ENCODE data around the gene C12orf56. TPM values are rescaled to one million over a fixed set of nuclear protein-coding genes. Genes with fewer than 3 reads are reported as not detected.
"Not testable (repeated sequence)": the region's sequence is repeated elsewhere in the genome, so short reads cannot be mapped to it uniquely, and the experiment has no call there.

The C12orf56 gene
- total and polyA plus RNA-seq, 9 of the 15 experiments (the other 6 are each of a cell fraction or from before 2014, with no cell fraction given): 0.40 to 4.8 (median 1.2) TPM

- Histone ChIP-seq H3K4me1 (replicated peaks in 1 of 2; ENCODE audit: control insufficient read depth in 2 of 2, insufficient read depth in 2 of 2, low read length in 2 of 2) (peaks cover 8 to 11% of the 10 kb centered on the region in 2 experiments; a peak in 3 of 5 replicates), H2AFZ (ENCODE audit: low read depth, low read length) (0 out of 2 replicates have a peak overlapping the region, but pooled peaks have one; percentile 48), H3K79me2 (ENCODE audit: control insufficient read depth, insufficient read depth, low read length) (peaks cover 26% of the 10 kb centered on the region)
- H3K4me3 ChIP-seq; H3K27me3 ChIP-seq (ENCODE audit: control insufficient read depth in 2 of 2, insufficient read depth in 2 of 2, low read length in 2 of 2); DNase-seq (ENCODE audit: extremely low read depth in 1 of 4, low spot score in 3 of 4); H3K9me3 ChIP-seq (replicated peaks; ENCODE audit: control insufficient read depth, insufficient read depth, low read depth, low read length); H3K36me3 ChIP-seq (ENCODE audit: control insufficient read depth, insufficient read depth, low read length); intact Hi-C loops (cut with micrococcal nuclease); H3K9me1 ChIP-seq (ENCODE audit: control insufficient read depth, insufficient read depth, low read length); H3K4me2 ChIP-seq (ENCODE audit: insufficient read depth, low read length); H4K20me1 ChIP-seq (replicated peaks; ENCODE audit: control insufficient read depth, insufficient read depth, low read length); in situ Hi-C loops (cut with MboI); BruUV-seq (replicated peaks); FAIRE-seq; CTCF ChIA-PET (ENCODE audit: low intra/inter-chr PET ratio); H3K27ac ChIP-seq (ENCODE audit: extremely low read depth, low read depth, low read length); ATAC-seq; H3K9ac ChIP-seq (ENCODE audit: insufficient read depth in 1 of 2, low read depth in 2 of 2, low read length in 2 of 2): not testable (repeated sequence)
- WGBS (ENCODE audit: insufficient coverage, low coverage, missing lambda C conversion rate): 87% methylated on average over 3 of the region's 7 CpGs
- POLR2A ChIA-PET: interaction anchor here (1.2 to 2.0 kb wide), 2 partner anchors 10 to 11 kb away, joined by 3 to 6 read pairs; no protein-coding TSS in a partner anchor
- TF ChIP-seq ZNF512 (tag; IDR thresholded peaks at IDR 0.05): peak; percentile 95
Observed at GRCh38 chr12:64217643-64218042, 172.9 kb downstream of the C12orf56 start.

GRCh38 chr12:64216239-64216638 is 174.3 kb downstream of the C12orf56 start:
- FAIRE-seq (no peak), DNase-seq (ENCODE audit: extremely low read depth in 1 of 4, low spot score in 3 of 4) (no peak), ATAC-seq (no peak)
- peaks cover 5% of the 10 kb centered on the region; the same call in 2 of the 3 replicates for H3K36me3 ChIP-seq (ENCODE audit: control insufficient read depth, insufficient read depth, low read length)
- no peak overlapping the region for H2AFZ ChIP-seq (ENCODE audit: low read depth, low read length)
- BruUV-seq (replicated peaks): no TSS peak
- H3K27me3 ChIP-seq (ENCODE audit: control insufficient read depth in 2 of 2, insufficient read depth in 2 of 2, low read length in 2 of 2): no peaks in the 10 kb centered on the region
- no peaks in the 10 kb centered on the region for H3K9me3 ChIP-seq (replicated peaks; ENCODE audit: control insufficient read depth, insufficient read depth, low read depth, low read length)
- intact Hi-C loops (cut with micrococcal nuclease) (no loop called here), in situ Hi-C loops (cut with MboI) (no loop called here)
- peaks cover 0 to 11% of the 10 kb centered on the region in 2 experiments; a peak in 1 of 5 replicates for H3K4me1 ChIP-seq (replicated peaks in 1 of 2; ENCODE audit: control insufficient read depth in 2 of 2, insufficient read depth in 2 of 2, low read length in 2 of 2)
- ChIA-PET POLR2A (no interaction called here), CTCF (ENCODE audit: low intra/inter-chr PET ratio) (no interaction called here)
- H3K27ac ChIP-seq (ENCODE audit: extremely low read depth, low read depth, low read length): no peak overlapping the region; the same call in 2 of the 3 replicates
- H4K20me1 ChIP-seq (replicated peaks; ENCODE audit: control insufficient read depth, insufficient read depth, low read length): no peaks in the 10 kb centered on the region
- H3K9ac ChIP-seq (ENCODE audit: insufficient read depth in 1 of 2, low read depth in 2 of 2, low read length in 2 of 2): no peak overlapping the region
- H3K79me2 ChIP-seq (ENCODE audit: control insufficient read depth, insufficient read depth, low read length): peaks cover 21% of the 10 kb centered on the region
- no peak overlapping the region for H3K4me3 ChIP-seq
- no peaks in the 10 kb centered on the region for H3K9me1 ChIP-seq (ENCODE audit: control insufficient read depth, insufficient read depth, low read length)
- no peak overlapping the region for H3K4me2 ChIP-seq (ENCODE audit: insufficient read depth, low read length)
- TF ChIP-seq ZNF316 (IDR thresholded peaks at IDR 0.05) (peak; percentile 86), TRIM28 (IDR thresholded peaks at IDR 0.05) (no peak), MAFG (tag; conservative IDR thresholded peaks at IDR 0.05) (peak; percentile 49), TAF7 (tag; IDR thresholded peaks at IDR 0.05) (no peak), C11orf30 (IDR thresholded peaks at IDR 0.05; ENCODE audit: low read depth) (peak; percentile 71)

Small RNA genes within 50 kb of the gene (small RNA-seq; reads per million reads assigned to genes)
- 0.15 reads per million for gene RF01210
- gene RNU5A-7P: not detected

Other genes starting within 250 kb of the C12orf56 start
- gene KICS2, start 168.5 kb downstream of the C12orf56 start, total RNA-seq (2014; rRNA removed): 5.6 and 7.1 TPM in 2 replicates
- gene KICS2, start 168.5 kb downstream of the C12orf56 start, total RNA-seq (2014; rRNA removed; fragmentation: Illumina TruSeq; extraction: Trizol): 4.7 and 5.5 TPM in 2 replicates
- 4.7 and 5.4 TPM in 2 replicates for gene KICS2, start 168.5 kb downstream of the C12orf56 start, total RNA-seq (2015; rRNA removed; fragmentation: Illumina TruSeq; extraction: Trizol)
- gene KICS2, start 168.5 kb downstream of the C12orf56 start, total RNA-seq (2021): 5.8 and 6.7 TPM in 2 replicates
- gene KICS2, start 168.5 kb downstream of the C12orf56 start, polyA plus RNA-seq (2011; rRNA removed): 6.4 and 7.2 TPM in 2 replicates
- 6.1 and 6.4 TPM in 2 replicates for gene KICS2, start 168.5 kb downstream of the C12orf56 start, polyA plus RNA-seq (2014; fragmentation: Illumina TruSeq; extraction: Trizol)
- 1 to 10 TPM; 2.3 to 3.0 TPM for gene KICS2, start 168.5 kb downstream of the C12orf56 start, polyA plus RNA-seq (2014; fragmentation: Nextera tagmentation; extraction: Ambion mirVana)
- 4.9 and 11.4 TPM in 2 replicates for gene KICS2, start 168.5 kb downstream of the C12orf56 start, polyA plus RNA-seq (2014; rRNA removed)
- 74.7 and 81.5 TPM in 2 replicates for gene XPOT, start 13.6 kb upstream of the C12orf56 start, total RNA-seq (2014; rRNA removed)
- gene XPOT, start 13.6 kb upstream of the C12orf56 start, total RNA-seq (2014; rRNA removed; fragmentation: Illumina TruSeq; extraction: Trizol): 123 and 136 TPM in 2 replicates
- gene XPOT, start 13.6 kb upstream of the C12orf56 start, total RNA-seq (2015; rRNA removed; fragmentation: Illumina TruSeq; extraction: Trizol): 89.5 and 102 TPM in 2 replicates
- 141 and 144 TPM in 2 replicates for gene XPOT, start 13.6 kb upstream of the C12orf56 start, total RNA-seq (2021)
- gene XPOT, start 13.6 kb upstream of the C12orf56 start, polyA plus RNA-seq (2011; rRNA removed): 192 TPM in 2 replicates
- gene XPOT, start 13.6 kb upstream of the C12orf56 start, polyA plus RNA-seq (2014; fragmentation: Illumina TruSeq; extraction: Trizol): 120 and 159 TPM in 2 replicates
- gene XPOT, start 13.6 kb upstream of the C12orf56 start, polyA plus RNA-seq (2014; fragmentation: Nextera tagmentation; extraction: Ambion mirVana): 10 to 100 TPM; 26.2 to 35.8 TPM
- gene XPOT, start 13.6 kb upstream of the C12orf56 start, polyA plus RNA-seq (2014; rRNA removed): 90.8 and 91.8 TPM in 2 replicates
- 19.5 and 23.9 TPM in 2 replicates for gene TBK1, start 61.4 kb upstream of the C12orf56 start, total RNA-seq (2014; rRNA removed)
- 40.1 and 43.9 TPM in 2 replicates for gene TBK1, start 61.4 kb upstream of the C12orf56 start, total RNA-seq (2014; rRNA removed; fragmentation: Illumina TruSeq; extraction: Trizol)
- gene TBK1, start 61.4 kb upstream of the C12orf56 start, total RNA-seq (2015; rRNA removed; fragmentation: Illumina TruSeq; extraction: Trizol): 33.2 and 42.0 TPM in 2 replicates
- 21.5 and 23.7 TPM in 2 replicates for gene TBK1, start 61.4 kb upstream of the C12orf56 start, total RNA-seq (2021)
- gene TBK1, start 61.4 kb upstream of the C12orf56 start, polyA plus RNA-seq (2011; rRNA removed): 19.7 and 27.8 TPM in 2 replicates
- gene TBK1, start 61.4 kb upstream of the C12orf56 start, polyA plus RNA-seq (2014; fragmentation: Illumina TruSeq; extraction: Trizol): 27.8 and 32.3 TPM in 2 replicates
- 10 to 100 TPM; 20.4 to 24.9 TPM for gene TBK1, start 61.4 kb upstream of the C12orf56 start, polyA plus RNA-seq (2014; fragmentation: Nextera tagmentation; extraction: Ambion mirVana)
- 29.3 and 33.0 TPM in 2 replicates for gene TBK1, start 61.4 kb upstream of the C12orf56 start, polyA plus RNA-seq (2014; rRNA removed)
- gene RASSF3, start 219.7 kb upstream of the C12orf56 start, total RNA-seq (2014; rRNA removed): 13.4 and 14.0 TPM in 2 replicates
- gene RASSF3, start 219.7 kb upstream of the C12orf56 start, total RNA-seq (2014; rRNA removed; fragmentation: Illumina TruSeq; extraction: Trizol): 20.2 and 23.5 TPM in 2 replicates
- gene RASSF3, start 219.7 kb upstream of the C12orf56 start, total RNA-seq (2015; rRNA removed; fragmentation: Illumina TruSeq; extraction: Trizol): 20.9 and 22.4 TPM in 2 replicates
- 35.9 and 39.2 TPM in 2 replicates for gene RASSF3, start 219.7 kb upstream of the C12orf56 start, total RNA-seq (2021)
- 19.9 and 28.7 TPM in 2 replicates for gene RASSF3, start 219.7 kb upstream of the C12orf56 start, polyA plus RNA-seq (2011; rRNA removed)
- gene RASSF3, start 219.7 kb upstream of the C12orf56 start, polyA plus RNA-seq (2014; fragmentation: Illumina TruSeq; extraction: Trizol): 22.6 and 23.4 TPM in 2 replicates
- 1 to 10 TPM; 3.7 to 4.3 TPM for gene RASSF3, start 219.7 kb upstream of the C12orf56 start, polyA plus RNA-seq (2014; fragmentation: Nextera tagmentation; extraction: Ambion mirVana)
- gene RASSF3, start 219.7 kb upstream of the C12orf56 start, polyA plus RNA-seq (2014; rRNA removed): 18.9 and 19.1 TPM in 2 replicates

All from K562 (cell line).